ENCODE results near the gene ZNF595.
"Not testable (repeated sequence)": the region's sequence is repeated elsewhere in the genome, so short reads cannot be mapped to it uniquely, and the experiment has no call there.

GRCh38 chr4:11816-12417 is 41.2 kb upstream of the ZNF595 start:
- not testable (repeated sequence) for TF ChIP-seq ZNF274 (IDR thresholded peaks at IDR 0.05; ENCODE audit: low read depth, low read length); YY1 (IDR thresholded peaks at IDR 0.05; ENCODE audit: insufficient read depth, insufficient read length); SUZ12 (IDR thresholded peaks at IDR 0.05; ENCODE audit: extremely low read depth, insufficient read depth, insufficient read length)
